SK-N-SH (cell line): ENCODE measurements around the gene ATP6V1G1. TPM values are rescaled to one million over a fixed set of nuclear protein-coding genes. Genes with fewer than 3 reads are reported as not detected.

Source experiments
- CTCF ChIA-PET: fragments of 300-600, 350-600 bp; formaldehyde crosslinking; extraction: SDS; loops from one replicate; lab custom pipeline; 2021; lab: Yijun Ruan, JAX
- POLR2A ChIA-PET: fragments of 350-600 bp; sonication (Branson Sonifier 250); formaldehyde crosslinking; extraction: SDS; loops from one replicate; lab custom pipeline; 2020; ENCODE audit warnings: antibody characterized with exemption, inconsistent platforms; lab: Yijun Ruan, JAX
- DNase-seq: peaks from one replicate; pipeline ENCODE4 v3.0.0; 2012
- H2AFZ ChIP-seq: fragments of 200-600 bp; sonication (generic); 2 replicates; pipeline ENCODE4 v1.8.1; 2016; ENCODE audit warnings: antibody characterized with exemption, mild to moderate bottlenecking, low read depth
- H3F3A ChIP-seq: fragments of 200-600 bp; sonication (generic); replicated peaks from 2 replicates; pipeline ENCODE3; 2016; ENCODE audit warnings: antibody characterized with exemption, mild to moderate bottlenecking; ENCODE audit not compliant: insufficient read depth
- H3K27ac ChIP-seq, 2 experiments: fragments of 200-500 bp in 1 of 2; fragments of 200-600 bp in 1 of 2; sonication (Bioruptor generic) in 1 of 2; sonication (generic), shearing (Covaris generic) in 1 of 2; 2 replicates each; pipeline versions ENCODE4 v1.5.1 to v1.6.1; 2014 to 2016; ENCODE audit warnings: low read depth in 2 of 2, inconsistent platforms in 1 of 2, low read length in 1 of 2, mild to moderate bottlenecking in 1 of 2, mixed read lengths in 1 of 2
- H3K27me3 ChIP-seq: fragments of 200-600 bp; sonication (generic), shearing (Covaris generic); 2 replicates; pipeline ENCODE4 v1.6.1; 2016; ENCODE audit warnings: mixed run types; ENCODE audit not compliant: insufficient read depth
- H3K36me3 ChIP-seq, 2 experiments: fragments of 200-500 bp in 1 of 2; fragments of 200-600 bp in 1 of 2; sonication (Bioruptor generic) in 1 of 2; sonication (generic) in 1 of 2; replicated peaks in 1 of 2; 2 replicates each; pipeline versions ENCODE3 to v1.5.1; 2014 to 2016; ENCODE audit warnings: low read length in 1 of 2, mild to moderate bottlenecking in 1 of 2; ENCODE audit not compliant: insufficient read depth in 2 of 2, control insufficient read depth in 1 of 2
- H3K4me1 ChIP-seq, 2 experiments: fragments of 200-500 bp in 1 of 2; fragments of 200-600 bp in 1 of 2; sonication (Bioruptor generic) in 1 of 2; sonication (generic), shearing (Covaris generic) in 1 of 2; 2 replicates each; pipeline versions ENCODE4 v1.5.1 to v1.6.1; 2014 to 2016; ENCODE audit warnings: low read depth in 1 of 2, low read length in 1 of 2, mixed run types in 1 of 2; ENCODE audit not compliant: insufficient read depth in 2 of 2, control insufficient read depth in 1 of 2
- H3K4me2 ChIP-seq: fragments of 200-600 bp; sonication (generic), shearing (Covaris generic); 2 replicates; pipeline ENCODE4 v1.6.1; 2017; ENCODE audit warnings: mixed run types
- H3K4me3 ChIP-seq, 2 experiments: fragments of 200-500 bp in 1 of 2; fragments of 200-600 bp in 1 of 2; sonication (Bioruptor generic) in 1 of 2; sonication (generic), shearing (Covaris generic) in 1 of 2; 2 replicates each; pipeline versions ENCODE4 v1.5.1 to v1.8.1; 2014 to 2016; ENCODE audit warnings: low read depth in 2 of 2, inconsistent platforms in 1 of 2, low read length in 1 of 2, mild to moderate bottlenecking in 1 of 2, mixed read lengths in 1 of 2, moderate library complexity in 1 of 2
- H3K79me2 ChIP-seq: fragments of 200-600 bp; sonication (generic); 2 replicates; pipeline ENCODE4 v1.8.1; 2017; ENCODE audit warnings: mild to moderate bottlenecking; ENCODE audit not compliant: insufficient read depth
- H3K9ac ChIP-seq: fragments of 200-600 bp; sonication (generic); 2 replicates; pipeline ENCODE4 v1.6.1; 2017; ENCODE audit warnings: mixed run types
- H3K9me2 ChIP-seq: fragments of 200-600 bp; sonication (generic); 2 replicates; pipeline ENCODE4 v1.6.1; 2017; ENCODE audit warnings: mixed run types
- H3K9me3 ChIP-seq: fragments of 200-600 bp; sonication (generic); 2 replicates; pipeline ENCODE4 v1.6.1; 2017; ENCODE audit warnings: mixed run types, mild to moderate bottlenecking, moderate library complexity
- H4K20me1 ChIP-seq: fragments of 200-600 bp; sonication (generic); 2 replicates; pipeline ENCODE4 v1.6.1; 2017; ENCODE audit warnings: mild to moderate bottlenecking, mixed run types; ENCODE audit not compliant: insufficient read depth
- EP300 ChIP-seq, 2 experiments: IDR thresholded peaks; 2 replicates each; pipeline versions ENCODE4 v1.4.0 to v1.6.1; 2012; ENCODE audit warnings: borderline replicate concordance in 1 of 2, low read depth in 1 of 2, low read length in 1 of 2
- EZH2phosphoT487 ChIP-seq: fragments of 200-600 bp; sonication (generic); IDR thresholded peaks from 2 replicates; pipeline ENCODE4 v1.6.1; 2017; ENCODE audit warnings: low read depth, mixed run types, mild to moderate bottlenecking, antibody characterized with exemption, moderate library complexity, borderline replicate concordance
- FOXJ3 ChIP-seq: sonication (generic); formaldehyde crosslinking; IDR thresholded peaks from 2 replicates; pipeline ENCODE4 v1.5.1; 2020; ENCODE audit warnings: mild to moderate bottlenecking, missing genetic modification reagents
- GABPA ChIP-seq: IDR thresholded peaks from 2 replicates; pipeline ENCODE4 v1.4.0; 2012; ENCODE audit warnings: low read depth, mild to moderate bottlenecking
- IRF3 ChIP-seq: fragments of 150-350 bp; IDR thresholded peaks from 2 replicates; pipeline ENCODE4 v1.6.1; 2016; ENCODE audit warnings: mild to moderate bottlenecking, low read depth, low read length
- JUND ChIP-seq: IDR thresholded peaks from 2 replicates; pipeline ENCODE4 v1.4.0; 2012
- MAX ChIP-seq: IDR thresholded peaks from 2 replicates; pipeline ENCODE4 v1.4.0; 2012; ENCODE audit warnings: low read depth
- RCOR1 ChIP-seq: fragments of 150-350 bp; IDR thresholded peaks from 2 replicates; pipeline ENCODE4 v1.6.1; 2017; ENCODE audit warnings: antibody characterized with exemption, low read length
- REST ChIP-seq: IDR thresholded peaks from 2 replicates; pipeline ENCODE4 v1.6.1; 2012; ENCODE audit warnings: mild to moderate bottlenecking, low read depth, low read length, moderate library complexity
- RFX5 ChIP-seq: IDR thresholded peaks from 2 replicates; pipeline ENCODE4 v1.6.1; 2012; ENCODE audit warnings: mild to moderate bottlenecking, improper control_type of control experiment, low read length
- SIN3A ChIP-seq: IDR thresholded peaks from 2 replicates; pipeline ENCODE4 v1.6.1; 2012; ENCODE audit warnings: low read depth, mild to moderate bottlenecking, low read length, moderate library complexity, borderline replicate concordance
- TAF1 ChIP-seq: IDR thresholded peaks from 2 replicates; pipeline ENCODE4 v1.6.1; 2012; ENCODE audit warnings: low read depth, mild to moderate bottlenecking, low read length, moderate library complexity, borderline replicate concordance
- TEAD4 ChIP-seq: IDR thresholded peaks from 2 replicates; pipeline ENCODE4 v1.4.0; 2012; ENCODE audit warnings: mild to moderate bottlenecking, borderline replicate concordance; ENCODE audit not compliant: insufficient read depth
- USF2 ChIP-seq: fragments of 150-350 bp; IDR thresholded peaks from 2 replicates; pipeline ENCODE4 v1.6.1; 2017; ENCODE audit warnings: antibody characterized with exemption, low read length, low read depth, borderline replicate concordance
- YY1 ChIP-seq: IDR thresholded peaks from 2 replicates; pipeline ENCODE4 v1.4.0; 2012; ENCODE audit warnings: low read depth, mild to moderate bottlenecking
- WGBS: methylation state at CpG from one replicate; pipeline ENCODE4 v1.1.6; 2017; ENCODE audit warnings: low lambda C conversion rate; 5-methylcytosine and 5-hydroxymethylcytosine counted together
- polyA plus RNA-seq, 3 experiments: library from polyadenylated mRNA; depleted of rRNA; stranded (reverse); fragments of >200 nt; gene quantifications; 2 replicates each; pipeline ENCODE4 v1.2.3, GENCODE V29; 2012
- TF ChIP-seq, protein P1 (sequence below): fragments of 200-600 bp; sonication (generic); IDR thresholded peaks from 2 replicates; pipeline ENCODE4 v1.6.1; 2017; ENCODE audit warnings: antibody characterized with exemption, mild to moderate bottlenecking, moderate library complexity

Gene ATP6V1G1
- polyA plus RNA-seq, 1 of the 3 experiments (the other 2 are of a cell fraction), result 119 TPM

DNA sequence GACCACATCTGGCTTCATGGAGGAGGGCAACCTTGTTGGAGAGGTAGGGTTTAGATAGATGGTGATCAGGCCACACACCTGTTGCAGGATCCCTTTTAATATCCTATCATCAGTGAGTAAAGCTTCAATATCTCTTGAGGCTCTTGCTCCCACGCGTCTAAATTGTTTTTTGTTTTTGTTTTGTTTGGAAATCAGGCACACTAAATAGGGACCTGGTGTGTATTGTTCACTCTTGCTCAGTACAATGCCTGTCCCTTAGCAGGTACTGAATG, 20.9 kb downstream of the ATP6V1G1 start:
- ChIA-PET CTCF (no interaction called here), POLR2A (no interaction called here)
- Histone ChIP-seq H3K27ac (no peak overlapping the region), H3K4me1 (peaks cover 4 to 18% of the 10 kb centered on the region in 2 experiments; a peak in 1 of 4 replicates), H3K9ac (no peak overlapping the region), H4K20me1 (no peaks in the 10 kb centered on the region), H3K4me3 (no peak overlapping the region), H3F3A (no peaks in the 10 kb centered on the region), H2AFZ (no peak overlapping the region), H3K9me3 (no peaks in the 10 kb centered on the region), H3K9me2 (no peaks in the 10 kb centered on the region), H3K27me3 (no peaks in the 10 kb centered on the region), H3K79me2 (no peaks in the 10 kb centered on the region), H3K36me3 (no peaks in the 10 kb centered on the region), H3K4me2 (no peak overlapping the region)
- no peak for TF ChIP-seq GABPA
- TF ChIP-seq RFX5, result no peak
- TF ChIP-seq YY1, result no peak
- TF ChIP-seq RCOR1, result no peak
- TF ChIP-seq, protein P1, sequence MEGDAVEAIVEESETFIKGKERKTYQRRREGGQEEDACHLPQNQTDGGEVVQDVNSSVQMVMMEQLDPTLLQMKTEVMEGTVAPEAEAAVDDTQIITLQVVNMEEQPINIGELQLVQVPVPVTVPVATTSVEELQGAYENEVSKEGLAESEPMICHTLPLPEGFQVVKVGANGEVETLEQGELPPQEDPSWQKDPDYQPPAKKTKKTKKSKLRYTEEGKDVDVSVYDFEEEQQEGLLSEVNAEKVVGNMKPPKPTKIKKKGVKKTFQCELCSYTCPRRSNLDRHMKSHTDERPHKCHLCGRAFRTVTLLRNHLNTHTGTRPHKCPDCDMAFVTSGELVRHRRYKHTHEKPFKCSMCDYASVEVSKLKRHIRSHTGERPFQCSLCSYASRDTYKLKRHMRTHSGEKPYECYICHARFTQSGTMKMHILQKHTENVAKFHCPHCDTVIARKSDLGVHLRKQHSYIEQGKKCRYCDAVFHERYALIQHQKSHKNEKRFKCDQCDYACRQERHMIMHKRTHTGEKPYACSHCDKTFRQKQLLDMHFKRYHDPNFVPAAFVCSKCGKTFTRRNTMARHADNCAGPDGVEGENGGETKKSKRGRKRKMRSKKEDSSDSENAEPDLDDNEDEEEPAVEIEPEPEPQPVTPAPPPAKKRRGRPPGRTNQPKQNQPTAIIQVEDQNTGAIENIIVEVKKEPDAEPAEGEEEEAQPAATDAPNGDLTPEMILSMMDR, result no peak
- TF ChIP-seq TAF1, result no peak
- no peak for TF ChIP-seq TEAD4
- no peak for TF ChIP-seq IRF3
- TF ChIP-seq JUND, result no peak
- no peak for TF ChIP-seq FOXJ3 (CRISPR knock-in tag)
- no peak for DNase-seq
- 100% methylated on average over 2 of the region's 2 CpGs for WGBS

DNA sequence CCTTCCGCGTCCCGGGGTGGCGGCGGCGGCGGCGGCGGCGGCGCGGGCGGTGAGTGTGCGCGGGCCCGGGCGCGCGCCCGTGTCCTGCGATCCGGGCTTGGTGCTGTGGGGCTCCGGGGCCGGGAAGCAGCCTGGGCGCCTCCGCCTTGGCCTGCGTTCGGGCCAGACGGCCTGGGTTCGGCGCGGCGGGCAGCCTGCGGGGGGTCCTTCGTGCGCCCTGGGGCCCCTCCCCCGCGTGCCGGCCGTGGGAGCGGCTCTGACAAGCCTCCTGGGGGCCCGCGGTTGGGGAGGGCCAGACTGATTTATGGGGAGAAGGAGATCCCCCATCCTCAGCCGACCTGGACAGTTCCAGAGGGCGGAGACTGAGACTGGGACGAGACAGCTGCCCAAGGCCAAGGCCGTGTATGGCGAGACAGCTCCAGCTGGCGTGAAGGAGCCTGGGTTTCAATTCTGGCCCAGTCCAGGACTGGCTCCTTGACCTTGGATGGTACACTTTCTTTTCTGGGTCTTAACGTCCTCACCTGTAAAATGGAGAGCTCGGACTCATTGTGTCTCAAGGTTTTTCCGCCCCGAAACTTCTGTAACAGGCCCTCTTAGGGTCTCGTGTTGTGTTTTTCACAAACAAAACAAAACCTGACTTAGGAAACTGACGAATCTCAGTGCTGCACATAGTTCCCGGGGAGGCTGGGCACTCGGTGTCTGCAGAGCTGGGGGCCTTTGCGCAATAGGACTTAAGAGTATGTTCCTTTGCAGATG, 24.1 kb downstream of the ATP6V1G1 start:
- H3K4me2 ChIP-seq, result peak overlapping the region; percentile 92
- peak overlapping the region; percentile 77; the same call in 1 of the 2 replicates for H3K9ac ChIP-seq
- no peaks in the 10 kb centered on the region for H3K36me3 ChIP-seq
- no peaks in the 10 kb centered on the region for H3K27me3 ChIP-seq
- H3K4me1 ChIP-seq, result peaks cover 4 to 15% of the 10 kb centered on the region in 2 experiments; a peak in 1 of 4 replicates
- POLR2A ChIA-PET, result interaction anchor here (1.5 to 2.6 kb wide), 2 partner anchors 18 to 24 kb away, joined by 3 to 18 read pairs; partner anchors contain the start of gene ATP6V1G1
- no peaks in the 10 kb centered on the region for H3K9me3 ChIP-seq
- no peaks in the 10 kb centered on the region for H3K9me2 ChIP-seq
- peak overlapping the region; percentile 80; the same call in 1 of the 2 replicates for H2AFZ ChIP-seq
- peak overlapping the region; percentile 61 to 86 for H3K4me3 ChIP-seq
- no peaks in the 10 kb centered on the region for H3F3A ChIP-seq
- H3K27ac ChIP-seq, result peak overlapping the region; percentile 54 to 69
- H4K20me1 ChIP-seq, result no peaks in the 10 kb centered on the region
- DNase-seq, result no peak
- CTCF ChIA-PET, result interaction anchor here (1.0 to 1.5 kb wide), 3 partner anchors 15 to 206 kb away, joined by 3 to 8 read pairs (median 7); no protein-coding TSS in a partner anchor
- WGBS, result 34% methylated on average over 13 of the region's 58 CpGs
- no peaks in the 10 kb centered on the region; the same call in 1 of the 2 replicates for H3K79me2 ChIP-seq
- TF ChIP-seq EP300 (IDR thresholded peaks at IDR 0.05; ENCODE audit: borderline replicate concordance in 1 of 2, low read depth in 1 of 2, low read length in 1 of 2) (no peak), MAX (0 out of 2 replicates have a peak, but pooled peaks have one; percentile 18), EZH2phosphoT487 (no peak), REST (peak; percentile 83; the same call in 1 of the 2 replicates), YY1 (no peak), SIN3A (peak; percentile 31; the same call in 1 of the 2 replicates), FOXJ3 (CRISPR knock-in tag) (no peak), TAF1 (no peak), USF2 (no peak)
